Measurements from ENCODE around the gene NANOS2. TPM values are rescaled to one million over a fixed set of nuclear protein-coding genes. Genes with fewer than 3 reads are reported as not detected.

The NANOS2 gene
- total RNA-seq, 2 experiments from 2014 or later: not detected

DNA sequence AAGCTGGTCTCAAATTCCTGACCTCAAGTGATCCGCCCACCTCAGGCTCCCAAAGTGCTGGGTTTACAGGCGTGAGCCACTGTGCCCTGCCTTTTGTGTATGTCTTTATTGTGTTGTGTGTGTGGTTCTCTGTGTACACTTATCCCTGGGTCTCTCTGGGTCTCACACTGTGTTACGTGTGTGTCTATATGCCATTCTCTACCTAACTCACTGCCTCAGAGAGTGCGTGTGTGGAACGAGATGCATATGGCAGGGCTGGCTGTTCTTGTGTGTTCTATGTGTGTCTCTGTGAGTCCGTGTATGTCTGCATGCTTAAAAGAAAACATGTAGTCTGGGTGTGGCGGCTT is 40.0 kb downstream of the NANOS2 start:
- ChIA-PET POLR2A (no interaction called here), CTCF (ENCODE audit: unreplicated experiment) (interaction anchor here (0.7 kb wide), 1 partner anchor 62 kb away, joined by 3 read pairs; no protein-coding TSS in a partner anchor)
- TF ChIP-seq EZH2phosphoT487 (IDR thresholded peaks at IDR 0.05; ENCODE audit: borderline replicate concordance, low read depth, low read length): no peak
- TF ChIP-seq, protein P1, sequence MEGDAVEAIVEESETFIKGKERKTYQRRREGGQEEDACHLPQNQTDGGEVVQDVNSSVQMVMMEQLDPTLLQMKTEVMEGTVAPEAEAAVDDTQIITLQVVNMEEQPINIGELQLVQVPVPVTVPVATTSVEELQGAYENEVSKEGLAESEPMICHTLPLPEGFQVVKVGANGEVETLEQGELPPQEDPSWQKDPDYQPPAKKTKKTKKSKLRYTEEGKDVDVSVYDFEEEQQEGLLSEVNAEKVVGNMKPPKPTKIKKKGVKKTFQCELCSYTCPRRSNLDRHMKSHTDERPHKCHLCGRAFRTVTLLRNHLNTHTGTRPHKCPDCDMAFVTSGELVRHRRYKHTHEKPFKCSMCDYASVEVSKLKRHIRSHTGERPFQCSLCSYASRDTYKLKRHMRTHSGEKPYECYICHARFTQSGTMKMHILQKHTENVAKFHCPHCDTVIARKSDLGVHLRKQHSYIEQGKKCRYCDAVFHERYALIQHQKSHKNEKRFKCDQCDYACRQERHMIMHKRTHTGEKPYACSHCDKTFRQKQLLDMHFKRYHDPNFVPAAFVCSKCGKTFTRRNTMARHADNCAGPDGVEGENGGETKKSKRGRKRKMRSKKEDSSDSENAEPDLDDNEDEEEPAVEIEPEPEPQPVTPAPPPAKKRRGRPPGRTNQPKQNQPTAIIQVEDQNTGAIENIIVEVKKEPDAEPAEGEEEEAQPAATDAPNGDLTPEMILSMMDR (conservative IDR thresholded peaks at IDR 0.05; ENCODE audit: low read length): no peak
- H3K9me2 ChIP-seq (ENCODE audit: insufficient read depth, low read length): no peaks in the 10 kb centered on the region
- intact Hi-C loops (cut with micrococcal nuclease; ENCODE audit: unreplicated experiment): no loop called here
- no peaks in the 10 kb centered on the region for H4K20me1 ChIP-seq (ENCODE audit: insufficient read depth, low read length)
- H3K4me3 ChIP-seq (ENCODE audit: low read depth, low read length, poor library complexity, severe bottlenecking): no peak overlapping the region
- no peak overlapping the region for H2AFZ ChIP-seq (ENCODE audit: low read length)
- no peak overlapping the region for H3K4me2 ChIP-seq (ENCODE audit: low read length)
- peaks cover 7% of the 10 kb centered on the region for H3K4me1 ChIP-seq (ENCODE audit: insufficient read depth, low read length, poor library complexity, severe bottlenecking)
- no peak for DNase-seq (ENCODE audit: low spot score)
- no peaks in the 10 kb centered on the region for H3K36me3 ChIP-seq (ENCODE audit: insufficient read depth, low read length)
- no peaks in the 10 kb centered on the region for H3K79me2 ChIP-seq (ENCODE audit: insufficient read depth, low read depth, low read length)
- no peaks in the 10 kb centered on the region for H3K9me3 ChIP-seq (ENCODE audit: low read length)
- no TSS peak for BruUV-seq (replicated peaks)
- H3K27ac ChIP-seq (ENCODE audit: low read depth, low read length, poor library complexity, severe bottlenecking): no peak overlapping the region

DNA sequence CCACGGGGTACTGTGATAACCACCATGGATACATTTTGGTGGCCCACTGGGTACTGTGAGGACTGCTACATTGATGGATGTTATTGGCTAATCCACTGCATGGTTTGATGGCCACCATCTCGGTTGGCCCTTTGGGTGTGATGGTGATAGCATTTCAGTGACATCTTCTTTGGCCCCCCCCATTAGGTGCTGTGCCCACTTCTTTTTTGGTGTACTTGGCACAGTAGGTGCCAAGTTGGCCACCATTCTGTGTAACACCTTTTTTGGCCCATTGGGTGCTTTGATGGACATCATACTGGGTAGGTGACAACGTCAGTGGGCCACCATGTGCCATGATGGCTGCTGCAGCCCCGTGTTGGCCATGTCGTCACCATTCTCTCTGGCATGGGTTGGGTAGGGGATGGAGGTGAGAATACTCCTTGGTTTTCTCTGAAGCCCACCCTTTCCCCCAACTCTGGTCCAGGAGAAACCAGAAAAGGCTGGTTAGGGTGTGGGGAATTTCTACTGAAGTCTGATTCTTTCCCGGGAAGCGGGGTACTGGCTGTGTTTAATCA is 41.3 kb downstream of the NANOS2 start:
- no peak overlapping the region for H3K27ac ChIP-seq (ENCODE audit: low read depth, low read length, poor library complexity, severe bottlenecking)
- no peaks in the 10 kb centered on the region for H3K9me3 ChIP-seq (ENCODE audit: low read length)
- DNase-seq (ENCODE audit: low spot score): no peak
- BruUV-seq (replicated peaks): no TSS peak
- no peaks in the 10 kb centered on the region for H4K20me1 ChIP-seq (ENCODE audit: insufficient read depth, low read length)
- CTCF ChIA-PET (ENCODE audit: unreplicated experiment): no interaction called here
- POLR2A ChIA-PET: no interaction called here
- no peaks in the 10 kb centered on the region for H3K36me3 ChIP-seq (ENCODE audit: insufficient read depth, low read length)
- H2AFZ ChIP-seq (ENCODE audit: low read length): no peak overlapping the region
- no peaks in the 10 kb centered on the region for H3K9me2 ChIP-seq (ENCODE audit: insufficient read depth, low read length)
- H3K4me3 ChIP-seq (ENCODE audit: low read depth, low read length, poor library complexity, severe bottlenecking): no peak overlapping the region
- TF ChIP-seq EZH2phosphoT487 (IDR thresholded peaks at IDR 0.05; ENCODE audit: borderline replicate concordance, low read depth, low read length): no peak
- TF ChIP-seq, protein P1 (conservative IDR thresholded peaks at IDR 0.05; ENCODE audit: low read length): no peak
- no peaks in the 10 kb centered on the region for H3K79me2 ChIP-seq (ENCODE audit: insufficient read depth, low read depth, low read length)
- H3K4me1 ChIP-seq (ENCODE audit: insufficient read depth, low read length, poor library complexity, severe bottlenecking): peaks cover 7% of the 10 kb centered on the region
- H3K4me2 ChIP-seq (ENCODE audit: low read length): no peak overlapping the region
- intact Hi-C loops (cut with micrococcal nuclease; ENCODE audit: unreplicated experiment): no loop called here

DNA sequence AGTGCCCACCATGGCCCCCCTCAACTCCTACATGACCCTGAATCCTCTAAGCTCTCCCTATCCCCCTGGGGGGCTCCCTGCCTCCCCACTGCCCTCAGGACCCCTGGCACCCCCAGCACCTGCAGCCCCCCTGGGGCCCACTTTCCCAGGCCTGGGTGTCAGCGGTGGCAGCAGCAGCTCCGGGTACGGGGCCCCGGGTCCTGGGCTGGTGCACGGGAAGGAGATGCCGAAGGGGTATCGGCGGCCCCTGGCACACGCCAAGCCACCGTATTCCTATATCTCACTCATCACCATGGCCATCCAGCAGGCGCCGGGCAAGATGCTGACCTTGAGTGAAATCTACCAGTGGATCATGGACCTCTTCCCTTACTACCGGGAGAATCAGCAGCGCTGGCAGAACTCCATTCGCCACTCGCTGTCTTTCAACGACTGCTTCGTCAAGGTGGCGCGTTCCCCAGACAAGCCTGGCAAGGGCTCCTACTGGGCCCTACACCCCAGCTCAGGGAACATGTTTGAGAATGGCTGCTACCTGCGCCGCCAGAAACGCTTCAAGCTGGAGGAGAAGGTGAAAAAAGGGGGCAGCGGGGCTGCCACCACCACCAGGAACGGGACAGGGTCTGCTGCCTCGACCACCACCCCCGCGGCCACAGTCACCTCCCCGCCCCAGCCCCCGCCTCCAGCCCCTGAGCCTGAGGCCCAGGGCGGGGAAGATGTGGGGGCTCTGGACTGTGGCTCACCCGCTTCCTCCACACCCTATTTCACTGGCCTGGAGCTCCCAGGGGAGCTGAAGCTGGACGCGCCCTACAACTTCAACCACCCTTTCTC is 42.3 kb downstream of the NANOS2 start:
- DNase-seq (ENCODE audit: low spot score): no peak
- H3K27ac ChIP-seq (ENCODE audit: low read depth, low read length, poor library complexity, severe bottlenecking): no peak overlapping the region
- CTCF ChIA-PET (ENCODE audit: unreplicated experiment): no interaction called here
- H3K4me3 ChIP-seq (ENCODE audit: low read depth, low read length, poor library complexity, severe bottlenecking): no peak overlapping the region
- no peaks in the 10 kb centered on the region for H3K9me3 ChIP-seq (ENCODE audit: low read length)
- H2AFZ ChIP-seq (ENCODE audit: low read length): no peak overlapping the region
- H3K4me1 ChIP-seq (ENCODE audit: insufficient read depth, low read length, poor library complexity, severe bottlenecking): peaks cover 7% of the 10 kb centered on the region
- H3K4me2 ChIP-seq (ENCODE audit: low read length): no peak overlapping the region
- BruUV-seq (replicated peaks): no TSS peak
- no peaks in the 10 kb centered on the region for H4K20me1 ChIP-seq (ENCODE audit: insufficient read depth, low read length)
- H3K79me2 ChIP-seq (ENCODE audit: insufficient read depth, low read depth, low read length): no peaks in the 10 kb centered on the region
- no peaks in the 10 kb centered on the region for H3K9me2 ChIP-seq (ENCODE audit: insufficient read depth, low read length)
- H3K36me3 ChIP-seq (ENCODE audit: insufficient read depth, low read length): no peaks in the 10 kb centered on the region
- POLR2A ChIA-PET: no interaction called here
- intact Hi-C loops (cut with micrococcal nuclease; ENCODE audit: unreplicated experiment): no loop called here
- TF ChIP-seq EZH2phosphoT487 (IDR thresholded peaks at IDR 0.05; ENCODE audit: borderline replicate concordance, low read depth, low read length): no peak
- TF ChIP-seq, protein P1 (conservative IDR thresholded peaks at IDR 0.05; ENCODE audit: low read length): no peak

Measured in OCI-LY7 (cell line).